Smooth muscle cell of trachea (primary cell): ENCODE results near the gene CCL2. TPM values are rescaled to one million over a fixed set of nuclear protein-coding genes. Genes with fewer than 3 reads are reported as not detected.

Source experiments
- total RNA-seq: library from RNA; depleted of rRNA; stranded (reverse); fragments of >200 nt; gene quantifications from 2 replicates; pipeline ENCODE4 v1.2.1, GENCODE V29; 2014

The CCL2 gene
- total RNA-seq: 2.3 and 50.4 TPM in 2 replicates

GRCh38 chr17:34254651-34255380 lies at the start of gene CCL2:
Gene CCL2 (plus strand): TSS chr17:34255285. CDS start chr17:34255350, 65 bp downstream.

GRCh38 chr17:34269969-34270368 lies 14.9 kb downstream of the CCL2 start, which contains the start of gene CCL7:
Gene CCL7 (plus strand): TSS chr17:34270221. CDS start chr17:34270291, 70 bp downstream.

GRCh38 chr17:34285286-34285792 lies 30.3 kb downstream of the CCL2 start, which contains the start of gene CCL11:
Gene CCL11 (plus strand): TSS chr17:34285742. CDS start chr17:34285809, 67 bp downstream.

Other genes with a start within 250 kb of the CCL2 start
- 1.7 TPM in 1 of 2 replicates, not detected in the other for gene CCL7, start 14.9 kb downstream of the CCL2 start, total RNA-seq
- 1.7 TPM in 1 of 2 replicates, not detected in the other for gene CCL11, start 30.5 kb downstream of the CCL2 start, total RNA-seq
- 1.2 TPM in 1 of 2 replicates, not detected in the other for gene CCL8, start 64.2 kb downstream of the CCL2 start, total RNA-seq
- 1.8 TPM in 1 of 2 replicates, not detected in the other for gene CCL13, start 101.2 kb downstream of the CCL2 start, total RNA-seq
- not detected in 2 replicates for gene CCL1, start 107.9 kb downstream of the CCL2 start, total RNA-seq